Ovary (tissue), 3 donors: Measurements from ENCODE around the gene GNG2.

ENCODE experiments used
- EP300 ChIP-seq: sonication (generic); formaldehyde crosslinking; IDR thresholded peaks from one replicate; pipeline ENCODE4 v1.6.1; 2017; ENCODE audit warnings: antibody characterized with exemption
- POLR2A ChIP-seq: fragments of 450-650 bp; IDR thresholded peaks from one replicate; pipeline ENCODE4 v1.6.1; 2017; ENCODE audit warnings: antibody characterized with exemption, mild to moderate bottlenecking, moderate library complexity
- TF ChIP-seq, protein P1 (sequence below), 3 donors: fragments of 450-650 bp in 2 of 3; fragments of 200-600 bp in 1 of 3; IDR thresholded peaks; one replicate each; pipeline versions ENCODE4 v1.5.1 to v1.8.0; 2016 to 2022; ENCODE audit warnings: antibody characterized with exemption in 3 of 3, mild to moderate bottlenecking in 1 of 3
- donor health status: DM: no; HTN: no; CAD: no.

DNA sequence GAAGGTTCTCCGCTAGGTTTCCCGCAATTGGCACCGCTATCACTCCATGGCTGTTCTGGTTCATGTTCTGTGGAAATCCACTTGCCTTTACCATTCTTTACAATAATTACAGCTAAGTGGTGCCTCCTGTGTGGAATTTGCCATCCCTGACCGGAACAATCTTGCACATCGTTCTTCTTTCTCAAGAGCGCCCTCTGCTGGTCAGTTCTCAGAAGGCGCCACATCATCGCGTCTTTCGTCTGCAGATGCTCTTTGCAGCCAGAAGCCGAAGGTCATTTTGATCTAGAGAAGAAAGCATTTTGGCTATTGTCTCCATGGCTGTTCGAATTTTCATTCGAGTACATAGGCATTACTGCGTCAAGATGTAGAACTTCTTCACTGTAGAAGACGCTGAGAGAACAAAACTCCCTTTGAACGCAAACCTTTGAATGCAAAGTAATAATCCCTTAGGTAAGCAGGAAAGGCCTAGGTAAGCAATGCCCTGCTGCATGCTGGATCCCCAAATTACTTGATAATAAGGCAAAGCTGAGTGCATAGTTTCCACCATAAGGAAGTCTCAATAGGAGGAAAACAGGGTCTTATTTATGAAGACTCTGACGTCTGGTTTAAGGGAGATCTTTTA is 118.8 kb downstream of the GNG2 start:
- TF ChIP-seq, protein P1, sequence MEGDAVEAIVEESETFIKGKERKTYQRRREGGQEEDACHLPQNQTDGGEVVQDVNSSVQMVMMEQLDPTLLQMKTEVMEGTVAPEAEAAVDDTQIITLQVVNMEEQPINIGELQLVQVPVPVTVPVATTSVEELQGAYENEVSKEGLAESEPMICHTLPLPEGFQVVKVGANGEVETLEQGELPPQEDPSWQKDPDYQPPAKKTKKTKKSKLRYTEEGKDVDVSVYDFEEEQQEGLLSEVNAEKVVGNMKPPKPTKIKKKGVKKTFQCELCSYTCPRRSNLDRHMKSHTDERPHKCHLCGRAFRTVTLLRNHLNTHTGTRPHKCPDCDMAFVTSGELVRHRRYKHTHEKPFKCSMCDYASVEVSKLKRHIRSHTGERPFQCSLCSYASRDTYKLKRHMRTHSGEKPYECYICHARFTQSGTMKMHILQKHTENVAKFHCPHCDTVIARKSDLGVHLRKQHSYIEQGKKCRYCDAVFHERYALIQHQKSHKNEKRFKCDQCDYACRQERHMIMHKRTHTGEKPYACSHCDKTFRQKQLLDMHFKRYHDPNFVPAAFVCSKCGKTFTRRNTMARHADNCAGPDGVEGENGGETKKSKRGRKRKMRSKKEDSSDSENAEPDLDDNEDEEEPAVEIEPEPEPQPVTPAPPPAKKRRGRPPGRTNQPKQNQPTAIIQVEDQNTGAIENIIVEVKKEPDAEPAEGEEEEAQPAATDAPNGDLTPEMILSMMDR (IDR thresholded peaks at IDR 0.05) = peak; percentile 64 to 72 (median 69)
- TF ChIP-seq POLR2A (no peak), EP300 (no peak)
